Neural cell (in vitro differentiated cells): Measurements from ENCODE around the gene LRFN3. TPM values are rescaled to one million over a fixed set of nuclear protein-coding genes. Genes with fewer than 3 reads are reported as not detected.

Source experiments
- H2AFZ ChIP-seq: fragments of 200-600, 300-800 bp; sonication (generic), shearing (Covaris generic); 2 replicates; pipeline ENCODE4 v1.6.0; 2014; ENCODE audit warnings: low read depth, mild to moderate bottlenecking, antibody characterized with exemption, low read length, moderate library complexity
- H3F3A ChIP-seq: fragments of 200-600 bp; shearing (Covaris generic); 2 replicates; pipeline ENCODE4 v1.6.1; 2016; ENCODE audit warnings: mild to moderate bottlenecking, moderate library complexity, mixed read lengths, antibody characterized with exemption, low read length; ENCODE audit not compliant: insufficient read depth, poor library complexity, severe bottlenecking
- H3K27ac ChIP-seq: fragments of 200-600, 300-800 bp; sonication (generic), shearing (Covaris generic); 2 replicates; pipeline ENCODE4 v1.5.1; 2014; ENCODE audit warnings: mild to moderate bottlenecking, low read length, moderate library complexity
- H3K27me3 ChIP-seq: fragments of 300-800, 200-600 bp; sonication (generic), shearing (Covaris generic); 2 replicates; pipeline ENCODE4 v1.6.0; 2014; ENCODE audit warnings: mild to moderate bottlenecking, low read depth, low read length, moderate library complexity; ENCODE audit not compliant: insufficient read depth
- H3K36me3 ChIP-seq: fragments of 300-800, 200-600 bp; sonication (generic), shearing (Covaris generic); 2 replicates; pipeline ENCODE4 v1.5.1; 2014; ENCODE audit warnings: mild to moderate bottlenecking, antibody characterized with exemption, low read length, moderate library complexity; ENCODE audit not compliant: insufficient read depth
- H3K4me2 ChIP-seq: fragments of 300-800, 200-600 bp; sonication (generic), shearing (Covaris generic); 2 replicates; pipeline ENCODE4 v1.6.0; 2014; ENCODE audit warnings: mild to moderate bottlenecking, low read length
- H3K4me3 ChIP-seq: fragments of 300-800, 200-600 bp; sonication (generic), shearing (Covaris generic); 2 replicates; pipeline ENCODE4 v1.5.1; 2014; ENCODE audit warnings: mild to moderate bottlenecking, low read length, moderate library complexity
- H3K79me2 ChIP-seq: fragments of 200-600 bp; shearing (Covaris generic); replicated peaks from 2 replicates; pipeline ENCODE4 v1.6.0; 2014; ENCODE audit warnings: mild to moderate bottlenecking, low read length, moderate library complexity; ENCODE audit not compliant: insufficient read depth
- H3K9ac ChIP-seq: fragments of 300-800, 200-600 bp; sonication (generic), shearing (Covaris generic); 2 replicates; pipeline ENCODE4 v1.6.1; 2016; ENCODE audit warnings: mild to moderate bottlenecking, low read length, mixed read lengths
- H3K9me2 ChIP-seq: fragments of 200-600 bp; shearing (Covaris generic); 2 replicates; pipeline ENCODE4 v1.6.1; 2016; ENCODE audit warnings: mild to moderate bottlenecking, low read length, mixed read lengths; ENCODE audit not compliant: insufficient read depth
- H3K9me3 ChIP-seq: fragments of 200-600, 300-800 bp; sonication (generic), shearing (Covaris generic); 2 replicates; pipeline ENCODE4 v1.6.1; 2016; ENCODE audit warnings: mild to moderate bottlenecking, mixed run types, low read length, moderate library complexity, mixed read lengths
- H4K20me1 ChIP-seq: fragments of 200-600 bp; shearing (Covaris generic); 2 replicates; pipeline ENCODE4 v1.6.1; 2016; ENCODE audit warnings: mild to moderate bottlenecking, mixed run types; ENCODE audit not compliant: insufficient read depth
- EP300 ChIP-seq: fragments of 450-650 bp; conservative IDR thresholded peaks from 2 replicates; pipeline ENCODE4 v1.6.1; 2014; ENCODE audit warnings: antibody characterized with exemption, mild to moderate bottlenecking, moderate library complexity; ENCODE audit not compliant: poor library complexity, severe bottlenecking
- EZH2 ChIP-seq: fragments of 200-600, 300-800 bp; shearing (Covaris generic), sonication (generic); IDR thresholded peaks from 2 replicates; pipeline ENCODE4 v1.6.1; 2014; ENCODE audit warnings: antibody characterized with exemption, low read length, borderline replicate concordance, mild to moderate bottlenecking; ENCODE audit not compliant: insufficient read depth, poor library complexity, severe bottlenecking
- MXI1 ChIP-seq: fragments of 450-650 bp; conservative IDR thresholded peaks from 2 replicates; pipeline ENCODE4 v1.6.1; 2014; ENCODE audit warnings: antibody characterized with exemption, mild to moderate bottlenecking; ENCODE audit not compliant: poor library complexity, severe bottlenecking
- POLR2AphosphoS5 ChIP-seq: IDR thresholded peaks from 2 replicates; pipeline ENCODE4 v1.6.1; 2012
- RAD21 ChIP-seq: fragments of 450-650 bp; conservative IDR thresholded peaks from 2 replicates; pipeline ENCODE4 v1.6.1; 2014; ENCODE audit warnings: antibody characterized with exemption, mild to moderate bottlenecking, moderate library complexity
- SMC3 ChIP-seq: fragments of 450-650 bp; conservative IDR thresholded peaks from 2 replicates; pipeline ENCODE4 v1.6.1; 2014; ENCODE audit warnings: antibody characterized with exemption, mild to moderate bottlenecking, moderate library complexity; ENCODE audit not compliant: poor library complexity
- TAF1 ChIP-seq: IDR thresholded peaks from 2 replicates; pipeline ENCODE4 v1.6.1; 2012; ENCODE audit warnings: low read depth
- polyA plus RNA-seq: library from polyadenylated mRNA; depleted of rRNA; stranded (reverse); fragments of >200 nt; gene quantifications from 2 replicates; pipeline ENCODE4 v1.2.3, GENCODE V29; 2014
- TF ChIP-seq, protein P1 (sequence below): fragments of 450-650 bp; IDR thresholded peaks from 2 replicates; pipeline ENCODE4 v1.5.1; 2014; ENCODE audit warnings: antibody characterized with exemption, mild to moderate bottlenecking, moderate library complexity; ENCODE audit not compliant: poor library complexity, severe bottlenecking
- TF ChIP-seq, protein P2 (sequence below): IDR thresholded peaks from 2 replicates; pipeline ENCODE4 v1.6.1; 2012; ENCODE audit warnings: borderline replicate concordance

The LRFN3 gene
- polyA plus RNA-seq, 1 donor from 2014 or later, result 11.1 TPM

DNA sequence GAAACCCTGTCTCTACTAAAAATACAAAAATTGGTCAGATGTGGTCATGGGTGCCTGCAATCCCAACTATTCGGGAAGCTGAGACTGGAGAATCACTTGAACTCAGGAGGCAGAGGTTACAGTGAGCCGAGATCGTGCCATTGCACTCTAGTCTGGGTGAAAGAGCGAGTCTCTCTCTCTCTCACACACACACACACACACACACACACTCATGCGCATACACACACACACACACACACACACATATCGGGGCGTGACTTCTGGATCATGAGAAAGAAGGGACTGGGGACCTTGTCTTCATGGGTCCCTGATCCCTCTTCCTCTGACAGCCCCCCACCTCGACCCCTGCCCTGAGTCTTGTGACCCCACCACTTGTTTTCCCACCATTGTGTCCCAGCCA, 47.0 kb downstream of the LRFN3 start:
- no peaks in the 10 kb centered on the region for H3K9me3 ChIP-seq
- no peaks in the 10 kb centered on the region for H3K79me2 ChIP-seq
- no peak overlapping the region for H3K4me3 ChIP-seq
- no peaks in the 10 kb centered on the region for H3K36me3 ChIP-seq
- H3K9me2 ChIP-seq, result no peaks in the 10 kb centered on the region
- TF ChIP-seq, protein P1, sequence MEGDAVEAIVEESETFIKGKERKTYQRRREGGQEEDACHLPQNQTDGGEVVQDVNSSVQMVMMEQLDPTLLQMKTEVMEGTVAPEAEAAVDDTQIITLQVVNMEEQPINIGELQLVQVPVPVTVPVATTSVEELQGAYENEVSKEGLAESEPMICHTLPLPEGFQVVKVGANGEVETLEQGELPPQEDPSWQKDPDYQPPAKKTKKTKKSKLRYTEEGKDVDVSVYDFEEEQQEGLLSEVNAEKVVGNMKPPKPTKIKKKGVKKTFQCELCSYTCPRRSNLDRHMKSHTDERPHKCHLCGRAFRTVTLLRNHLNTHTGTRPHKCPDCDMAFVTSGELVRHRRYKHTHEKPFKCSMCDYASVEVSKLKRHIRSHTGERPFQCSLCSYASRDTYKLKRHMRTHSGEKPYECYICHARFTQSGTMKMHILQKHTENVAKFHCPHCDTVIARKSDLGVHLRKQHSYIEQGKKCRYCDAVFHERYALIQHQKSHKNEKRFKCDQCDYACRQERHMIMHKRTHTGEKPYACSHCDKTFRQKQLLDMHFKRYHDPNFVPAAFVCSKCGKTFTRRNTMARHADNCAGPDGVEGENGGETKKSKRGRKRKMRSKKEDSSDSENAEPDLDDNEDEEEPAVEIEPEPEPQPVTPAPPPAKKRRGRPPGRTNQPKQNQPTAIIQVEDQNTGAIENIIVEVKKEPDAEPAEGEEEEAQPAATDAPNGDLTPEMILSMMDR, result no peak
- TF ChIP-seq SMC3, result no peak
- TF ChIP-seq TAF1, result no peak
- TF ChIP-seq RAD21, result no peak
- TF ChIP-seq POLR2AphosphoS5, result no peak
- TF ChIP-seq, protein P2, sequence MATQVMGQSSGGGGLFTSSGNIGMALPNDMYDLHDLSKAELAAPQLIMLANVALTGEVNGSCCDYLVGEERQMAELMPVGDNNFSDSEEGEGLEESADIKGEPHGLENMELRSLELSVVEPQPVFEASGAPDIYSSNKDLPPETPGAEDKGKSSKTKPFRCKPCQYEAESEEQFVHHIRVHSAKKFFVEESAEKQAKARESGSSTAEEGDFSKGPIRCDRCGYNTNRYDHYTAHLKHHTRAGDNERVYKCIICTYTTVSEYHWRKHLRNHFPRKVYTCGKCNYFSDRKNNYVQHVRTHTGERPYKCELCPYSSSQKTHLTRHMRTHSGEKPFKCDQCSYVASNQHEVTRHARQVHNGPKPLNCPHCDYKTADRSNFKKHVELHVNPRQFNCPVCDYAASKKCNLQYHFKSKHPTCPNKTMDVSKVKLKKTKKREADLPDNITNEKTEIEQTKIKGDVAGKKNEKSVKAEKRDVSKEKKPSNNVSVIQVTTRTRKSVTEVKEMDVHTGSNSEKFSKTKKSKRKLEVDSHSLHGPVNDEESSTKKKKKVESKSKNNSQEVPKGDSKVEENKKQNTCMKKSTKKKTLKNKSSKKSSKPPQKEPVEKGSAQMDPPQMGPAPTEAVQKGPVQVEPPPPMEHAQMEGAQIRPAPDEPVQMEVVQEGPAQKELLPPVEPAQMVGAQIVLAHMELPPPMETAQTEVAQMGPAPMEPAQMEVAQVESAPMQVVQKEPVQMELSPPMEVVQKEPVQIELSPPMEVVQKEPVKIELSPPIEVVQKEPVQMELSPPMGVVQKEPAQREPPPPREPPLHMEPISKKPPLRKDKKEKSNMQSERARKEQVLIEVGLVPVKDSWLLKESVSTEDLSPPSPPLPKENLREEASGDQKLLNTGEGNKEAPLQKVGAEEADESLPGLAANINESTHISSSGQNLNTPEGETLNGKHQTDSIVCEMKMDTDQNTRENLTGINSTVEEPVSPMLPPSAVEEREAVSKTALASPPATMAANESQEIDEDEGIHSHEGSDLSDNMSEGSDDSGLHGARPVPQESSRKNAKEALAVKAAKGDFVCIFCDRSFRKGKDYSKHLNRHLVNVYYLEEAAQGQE, result no peak
- TF ChIP-seq MXI1, result no peak
- no peak for TF ChIP-seq EP300
- TF ChIP-seq EZH2, result no peak
- peaks cover 14% of the 10 kb centered on the region for H3K27me3 ChIP-seq
- no peak overlapping the region for H3K27ac ChIP-seq
- no peaks in the 10 kb centered on the region for H3F3A ChIP-seq
- no peak overlapping the region for H2AFZ ChIP-seq
- no peak overlapping the region for H3K4me2 ChIP-seq
- H4K20me1 ChIP-seq, result no peaks in the 10 kb centered on the region
- H3K9ac ChIP-seq, result no peak overlapping the region

DNA sequence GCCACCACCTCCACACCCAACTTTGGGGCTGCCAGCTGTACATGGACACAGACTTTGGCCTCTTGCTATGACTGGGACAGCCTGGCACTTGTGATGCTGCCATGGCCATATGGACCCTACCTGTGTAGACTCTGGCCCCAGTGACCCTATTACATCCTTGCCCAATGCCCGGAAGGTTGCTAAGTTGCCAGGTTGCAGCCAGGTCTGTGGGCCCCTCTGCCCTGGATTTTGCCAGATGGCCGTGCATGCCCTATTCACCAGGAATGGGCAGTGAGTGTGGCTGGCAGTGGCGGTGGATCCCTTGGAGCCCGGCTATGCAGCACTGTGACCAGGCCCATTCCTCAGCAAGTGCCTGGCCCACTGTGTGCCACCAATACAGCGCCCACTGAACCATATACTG, 49.9 kb downstream of the LRFN3 start:
- H3K36me3 ChIP-seq, result no peaks in the 10 kb centered on the region
- H2AFZ ChIP-seq, result no peak overlapping the region
- H3K9ac ChIP-seq, result no peak overlapping the region
- H3F3A ChIP-seq, result no peaks in the 10 kb centered on the region
- no peak overlapping the region for H3K4me2 ChIP-seq
- no peak overlapping the region for H3K27ac ChIP-seq
- no peaks in the 10 kb centered on the region for H3K79me2 ChIP-seq
- no peaks in the 10 kb centered on the region for H3K9me3 ChIP-seq
- TF ChIP-seq, protein P1, result no peak
- TF ChIP-seq MXI1, result no peak
- no peak for TF ChIP-seq SMC3
- no peak for TF ChIP-seq EP300
- TF ChIP-seq RAD21, result no peak
- TF ChIP-seq TAF1, result no peak
- no peak for TF ChIP-seq POLR2AphosphoS5
- TF ChIP-seq, protein P2, result no peak
- TF ChIP-seq EZH2, result no peak
- H3K9me2 ChIP-seq, result no peaks in the 10 kb centered on the region
- H3K4me3 ChIP-seq, result no peak overlapping the region
- peaks cover 14% of the 10 kb centered on the region for H3K27me3 ChIP-seq
- H4K20me1 ChIP-seq, result no peaks in the 10 kb centered on the region
